WTC11 (cell line): ENCODE measurements around the gene SNAP47.

Experiments used
- CTCF ChIP-seq: fragments of 200-600 bp; IDR thresholded peaks from 2 replicates; pipeline ENCODE4 v1.8.0; 2022; ENCODE audit warnings: antibody characterized with exemption
- ETV6 ChIP-seq: sonication (generic); formaldehyde crosslinking; IDR thresholded peaks from 2 replicates; pipeline ENCODE4 v1.8.1; 2022; ENCODE audit warnings: mild to moderate bottlenecking, missing genetic modification reagents
- MXD4 ChIP-seq: fragments of 250-450 bp; sonication (Bioruptor Pico); IDR thresholded peaks from 2 replicates; pipeline ENCODE4 v1.8.0; 2021; ENCODE audit warnings: mild to moderate bottlenecking, moderate library complexity, borderline replicate concordance
- NFYB ChIP-seq: sonication (generic); formaldehyde crosslinking; conservative IDR thresholded peaks from 2 replicates; pipeline ENCODE4 v1.8.0; 2022; ENCODE audit warnings: low read depth, missing genetic modification reagents
- SP1 ChIP-seq: sonication (generic); formaldehyde crosslinking; conservative IDR thresholded peaks from 2 replicates; pipeline ENCODE4 v1.8.1; 2022; ENCODE audit warnings: missing genetic modification reagents
- ZNF121 ChIP-seq: sonication (generic); formaldehyde crosslinking; IDR thresholded peaks from 2 replicates; pipeline ENCODE4 v1.8.0; 2023; ENCODE audit warnings: missing genetic modification reagents
- ZNF512 ChIP-seq: sonication (generic); formaldehyde crosslinking; IDR thresholded peaks from 2 replicates; pipeline ENCODE4 v1.8.1; 2022; ENCODE audit warnings: missing genetic modification reagents, borderline replicate concordance

- TF ChIP-seq CTCF (no peak), SP1 (no peak), ZNF512 (no peak), MXD4 (CRISPR knock-in tag) (no peak), ETV6 (no peak), NFYB (CRISPR knock-in tag) (no peak), ZNF121 (no peak)
Measured at GRCh38 chr1:227774051-227774731, 39.0 kb downstream of the SNAP47 start.
